DMS114 treated with DMSO at 0.1 percent for 48 hours (cell line): ENCODE data around the gene APOL1.
"Not testable (repeated sequence)": the region's sequence is repeated elsewhere in the genome, so short reads cannot be mapped to it uniquely, and the experiment has no call there.

Experiments used
- DNase-seq: peaks from one replicate; lab custom pipeline; 2025; ENCODE audit not compliant: unreplicated experiment; lab: John Stamatoyannopoulos, UW

The APOL1 gene

DNA sequence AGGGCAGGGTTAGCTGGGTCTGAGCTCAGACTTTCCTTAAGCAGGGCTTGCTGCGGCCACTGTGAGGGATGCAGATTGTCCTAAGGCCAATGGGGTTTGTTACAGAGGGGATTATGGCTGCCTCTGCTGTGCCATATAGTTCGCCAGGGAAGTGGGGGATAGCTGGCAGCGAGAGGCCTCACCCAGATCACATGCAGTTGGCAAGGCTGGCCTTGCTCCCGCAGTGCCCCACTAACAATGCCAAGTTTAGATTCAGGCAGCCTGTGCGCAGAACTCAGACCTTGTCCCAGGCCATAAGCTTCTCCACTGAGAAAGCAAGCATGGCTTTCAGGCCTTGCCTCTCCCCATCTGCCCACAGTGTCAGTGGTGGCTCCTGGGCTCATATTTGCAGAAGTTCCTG, 8.9 kb upstream of the APOL1 start:
- DNase-seq, result no peak

- no peak for DNase-seq
Observed at GRCh38 chr22:36244522-36245391, 8.2 kb upstream of the APOL1 start.

GRCh38 chr22:36245805-36246356, 7.1 kb upstream of the APOL1 start:
- DNase-seq, result no peak

DNA sequence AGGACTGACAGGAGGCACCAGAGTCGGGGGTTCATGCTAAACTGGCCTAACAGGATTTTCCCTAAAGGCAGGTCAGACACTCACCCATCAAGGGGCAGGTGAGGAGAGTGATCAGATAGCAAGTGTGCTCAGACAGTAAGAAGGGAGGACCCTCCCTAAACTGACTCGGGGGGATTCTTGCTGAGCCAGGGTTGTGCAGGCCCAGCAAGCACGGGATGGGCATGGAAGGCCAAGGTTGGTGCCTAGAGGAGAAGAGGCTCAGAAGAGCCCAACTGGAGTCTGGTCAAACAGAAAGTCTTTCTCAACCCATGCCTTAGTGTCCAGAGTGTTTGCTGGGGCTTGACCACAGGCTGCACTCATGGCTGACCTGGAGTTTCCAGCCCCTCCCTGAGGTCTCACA, 6.2 kb upstream of the APOL1 start:
- DNase-seq, result no peak

- DNase-seq, result no peak
Observed at GRCh38 chr22:36247955-36248354, 5.0 kb upstream of the APOL1 start.

DNA sequence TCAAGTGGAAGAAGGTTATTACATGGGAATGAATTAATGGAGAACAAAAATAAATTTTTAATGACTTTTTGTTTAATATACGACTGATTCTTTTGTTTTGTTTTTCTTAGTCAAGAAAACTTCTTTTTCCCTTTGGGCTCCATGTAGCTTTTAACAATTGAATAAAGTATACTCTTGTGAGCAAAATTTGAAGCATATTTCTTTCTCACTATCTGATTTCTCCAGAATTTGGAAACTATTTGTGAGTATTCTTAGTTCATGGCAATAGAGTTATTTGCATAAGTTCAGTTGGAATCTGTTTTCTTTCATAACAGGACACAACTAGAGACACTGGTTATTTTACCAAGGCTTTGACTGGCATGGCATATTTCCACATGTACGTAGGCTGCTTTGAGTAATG, 3.8 kb upstream of the APOL1 start:
- no peak for DNase-seq

DNA sequence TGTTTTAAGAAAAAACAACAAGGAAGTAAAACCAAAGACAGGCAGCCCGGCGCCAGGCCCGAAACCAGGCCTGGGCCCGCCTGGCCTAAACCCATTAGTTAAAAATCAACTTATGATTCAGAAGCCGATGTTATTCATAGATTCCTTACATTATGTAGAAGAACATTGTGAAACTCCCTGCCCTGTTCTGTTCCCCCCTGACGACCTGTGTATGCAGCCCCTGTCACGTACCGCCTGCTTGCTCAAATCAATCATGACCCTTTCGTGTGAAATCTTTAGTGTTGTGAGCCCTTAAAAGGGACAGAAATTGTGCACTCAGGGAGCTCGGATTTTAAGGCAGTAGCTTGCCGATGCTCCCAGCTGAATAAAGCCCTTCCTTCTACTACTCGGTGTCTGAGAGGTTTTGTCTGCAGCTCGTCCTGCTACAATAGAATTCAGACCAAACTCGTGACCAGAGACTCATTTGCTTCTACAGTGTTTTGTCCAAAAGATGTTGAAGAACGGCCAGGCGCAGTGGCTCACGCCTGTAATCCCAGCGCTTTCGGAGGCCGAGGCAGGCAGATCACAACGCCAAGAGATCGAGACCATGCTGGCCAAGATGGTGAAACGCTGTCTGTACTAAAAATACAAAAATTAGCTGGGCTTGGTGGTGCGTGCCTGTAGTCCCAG, 2.5 kb upstream of the APOL1 start:
- DNase-seq, result not testable (repeated sequence)

DNA sequence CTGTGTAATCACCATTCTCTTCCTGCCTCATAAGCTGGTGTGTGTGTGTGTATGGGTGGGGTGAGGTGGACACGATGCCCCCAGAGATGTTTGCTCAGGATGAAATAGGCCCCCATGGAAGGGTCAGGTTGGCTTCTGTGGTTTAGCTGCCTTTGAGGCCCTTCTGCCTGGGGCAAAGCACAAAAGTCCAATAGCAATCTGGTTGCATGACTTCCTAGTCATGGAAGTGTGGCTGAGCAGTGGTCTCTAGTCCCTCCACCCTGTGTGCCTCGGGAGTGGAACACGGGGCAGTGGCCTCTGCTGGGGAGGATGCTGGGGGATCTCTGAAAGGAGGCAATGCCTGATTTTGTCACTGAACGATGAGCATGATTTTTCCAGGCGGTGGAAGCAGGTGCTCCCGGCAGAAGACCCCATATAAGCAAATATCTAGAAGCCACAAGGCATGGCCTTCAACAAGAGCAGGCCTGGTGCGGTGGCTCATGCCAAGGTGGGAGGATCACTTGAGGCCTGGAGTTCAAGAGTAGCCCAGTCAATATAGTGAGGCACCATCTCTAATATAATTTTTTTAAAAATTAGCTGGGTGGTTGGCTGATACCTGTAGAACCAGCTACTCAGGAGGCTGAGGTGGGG, 839 bp upstream of the APOL1 start:
- not testable (repeated sequence) for DNase-seq

DNA sequence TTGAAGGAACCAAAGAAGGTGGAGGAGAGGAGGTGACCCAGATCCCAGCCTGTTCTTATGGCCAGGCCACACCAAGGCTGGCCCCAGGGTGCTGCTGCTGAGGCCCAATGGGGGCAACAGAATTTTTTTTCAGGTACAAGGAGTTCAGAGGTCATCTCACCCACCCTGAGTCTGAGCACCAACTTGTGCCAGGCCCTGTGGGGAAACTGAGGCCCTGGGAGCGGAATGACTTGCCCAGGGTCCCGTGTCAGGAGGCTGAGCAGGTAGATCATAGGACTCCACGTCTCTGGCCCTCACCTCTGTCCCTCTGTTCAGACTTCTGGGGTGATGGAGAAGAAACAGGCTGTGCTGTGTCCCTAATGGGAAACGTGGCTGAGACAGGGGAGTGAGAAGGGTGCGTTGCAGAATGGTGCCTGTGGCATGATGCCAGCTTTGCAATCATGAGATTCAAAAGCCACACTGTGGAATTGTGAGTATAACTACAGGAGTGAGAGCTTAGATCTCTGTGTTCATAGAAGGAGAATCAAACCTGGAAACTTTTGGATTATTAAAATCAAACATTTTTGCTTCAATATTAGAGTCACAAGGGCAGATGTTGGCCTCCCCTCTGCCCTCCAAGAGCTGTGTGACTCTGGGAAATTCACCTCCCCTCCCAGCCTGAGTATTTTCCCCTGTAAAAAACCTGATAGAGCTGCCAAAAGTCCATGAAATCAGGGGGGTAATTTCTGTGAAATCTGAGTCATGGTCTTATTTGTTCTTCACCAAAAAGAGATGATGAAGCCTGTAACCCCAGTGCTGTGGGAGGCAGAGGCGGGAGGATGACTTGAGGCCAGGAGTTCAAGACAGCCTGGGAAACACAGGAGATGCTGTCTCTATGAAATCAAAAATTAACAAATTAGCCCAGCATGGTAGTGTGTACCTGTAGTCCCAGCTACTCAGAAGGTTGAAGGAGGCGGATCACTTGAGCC, 874 bp downstream of the APOL1 start:
- DNase-seq, result no peak

GRCh38 chr22:36255572-36255971, 2.6 kb downstream of the APOL1 start:
- not testable (repeated sequence) for DNase-seq

- no peak for DNase-seq
Observed at GRCh38 chr22:36256478-36256877, 3.5 kb downstream of the APOL1 start.

- DNase-seq, result no peak
Observed at GRCh38 chr22:36257308-36257707, 4.4 kb downstream of the APOL1 start.

DNA sequence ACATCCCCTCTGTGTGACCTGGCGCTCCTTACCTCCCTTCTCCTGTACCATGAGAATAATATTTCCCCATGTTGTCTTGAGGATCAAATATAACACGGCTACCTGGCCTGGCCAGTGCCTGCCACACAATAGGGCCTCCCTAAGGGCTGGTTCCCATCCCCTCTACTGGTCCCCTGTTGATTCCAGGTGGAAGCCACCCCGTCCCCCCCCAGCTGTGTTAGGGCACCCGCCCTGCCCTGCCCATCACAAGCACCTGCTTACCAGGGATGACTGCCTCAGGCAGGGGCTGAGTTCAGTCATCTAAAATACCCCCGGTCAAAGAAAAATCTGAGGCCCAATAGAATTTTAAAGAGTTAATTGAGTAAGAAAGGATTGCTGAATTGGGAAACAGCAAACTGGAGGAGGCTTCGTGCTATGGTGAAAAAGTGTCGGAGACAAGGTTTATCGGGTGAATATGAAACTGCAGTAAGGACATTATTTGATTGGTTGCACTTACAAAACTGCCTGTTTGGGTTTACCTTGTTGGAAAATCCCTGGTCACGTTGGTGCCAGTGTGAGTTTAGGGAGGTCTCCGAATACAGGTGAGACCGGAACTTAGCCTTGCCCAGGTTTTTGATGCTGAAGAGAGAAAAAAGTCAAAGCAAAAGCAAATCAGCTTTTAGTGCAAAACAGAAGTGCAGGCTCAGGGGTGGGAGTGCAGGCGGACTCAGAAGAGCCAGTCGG, 5.2 kb downstream of the APOL1 start:
- no peak for DNase-seq

GRCh38 chr22:36258701-36259614, 6.0 kb downstream of the APOL1 start:
- DNase-seq, result no peak

DNA sequence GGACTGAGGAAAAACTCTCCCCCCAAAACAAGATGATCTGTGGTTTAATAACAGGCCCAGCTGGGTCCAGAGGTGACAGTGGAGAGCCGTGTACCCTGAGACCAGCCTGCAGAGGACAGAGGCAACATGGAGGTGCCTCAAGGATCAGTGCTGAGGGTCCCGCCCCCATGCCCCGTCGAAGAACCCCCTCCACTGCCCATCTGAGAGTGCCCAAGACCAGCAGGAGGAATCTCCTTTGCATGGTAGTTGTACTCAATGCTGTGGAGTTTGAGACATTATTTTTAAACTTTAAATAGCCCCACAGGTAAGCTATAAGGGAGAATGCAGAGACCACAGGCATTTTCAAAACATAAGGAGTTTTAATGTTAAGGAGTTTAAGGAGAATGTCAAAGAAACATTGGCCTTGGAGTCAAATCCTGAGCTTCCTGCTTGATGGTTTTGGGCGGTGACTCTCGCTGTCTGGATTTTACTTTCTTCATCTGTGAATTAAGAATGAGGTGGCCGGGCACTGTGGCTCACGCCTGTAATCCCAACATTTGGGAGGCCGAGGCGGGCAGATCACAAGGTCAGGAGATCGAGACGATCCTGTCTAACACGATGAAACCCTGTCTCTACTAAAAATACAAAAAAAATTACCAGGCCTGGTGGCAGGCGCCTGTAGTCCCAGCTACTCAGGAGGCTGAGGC, 6.8 kb downstream of the APOL1 start:
- no peak for DNase-seq

DNA sequence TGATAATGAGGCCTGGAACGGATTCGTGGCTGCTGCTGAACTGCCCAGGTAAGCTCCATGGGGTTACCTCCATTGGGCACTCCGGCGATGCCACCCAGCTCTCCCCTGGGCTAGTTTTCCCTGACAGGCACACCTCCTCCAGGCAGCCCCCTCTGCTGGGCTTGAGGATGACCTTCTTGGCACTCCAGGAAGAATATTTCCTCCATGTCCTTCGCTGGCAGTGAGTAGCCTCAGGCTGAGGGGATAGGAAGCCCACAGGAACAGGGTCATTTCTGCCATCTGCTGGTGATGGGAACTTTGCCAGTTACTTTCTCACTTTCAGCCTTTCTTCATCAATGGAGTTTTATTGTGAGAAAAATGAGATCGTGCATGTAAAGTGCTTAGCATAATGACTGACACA, 8.7 kb downstream of the APOL1 start:
- DNase-seq, result not testable (repeated sequence)

DNA sequence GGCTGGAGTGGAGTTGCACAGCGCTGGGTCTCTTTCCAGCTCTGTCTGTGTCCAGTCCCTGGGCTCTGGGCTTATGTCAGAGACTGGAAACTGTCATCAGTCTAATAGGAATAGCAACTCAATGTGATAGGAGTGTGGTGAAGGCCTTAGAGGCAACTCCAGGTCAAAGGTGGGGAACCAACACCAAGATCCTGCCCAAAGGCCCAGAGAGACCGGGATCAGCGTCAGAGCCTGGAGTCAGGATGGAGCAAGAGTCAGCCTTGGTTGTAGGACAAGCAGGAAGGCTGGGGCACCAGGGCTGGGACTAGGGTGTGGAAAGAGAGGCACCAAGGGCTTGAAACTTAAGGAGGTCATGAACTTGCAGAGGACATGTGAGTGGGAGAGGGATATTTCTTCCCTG, 9.4 kb downstream of the APOL1 start:
- not testable (repeated sequence) for DNase-seq

DNA sequence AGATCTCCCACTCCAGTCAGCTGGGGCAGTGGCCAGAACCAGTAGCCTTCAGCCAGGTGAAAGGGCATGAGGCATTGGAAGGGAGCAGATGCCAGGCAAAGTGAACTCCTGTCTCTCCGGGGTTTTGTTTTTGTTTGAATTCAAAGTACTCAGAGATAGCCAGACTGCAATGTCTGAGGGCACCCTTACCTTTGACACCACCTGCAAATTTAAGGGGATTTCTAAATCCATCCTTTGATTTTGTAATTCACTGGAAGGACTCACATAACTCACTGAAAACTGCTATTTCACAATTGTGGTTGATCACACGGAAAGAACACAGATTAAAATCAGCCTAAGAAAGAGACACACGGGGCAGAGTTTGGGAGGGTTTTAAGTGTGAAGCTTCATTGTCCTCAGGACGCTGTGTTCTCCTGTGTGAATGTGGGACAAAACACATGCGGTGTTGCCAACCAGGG, 10.3 kb downstream of the APOL1 start:
- not testable (repeated sequence) for DNase-seq
